ENCODE results near the gene DCANP1. TPM values are rescaled to one million over a fixed set of nuclear protein-coding genes. Genes with fewer than 3 reads are reported as not detected.

Gene DCANP1
- total RNA-seq, 3 donors from 2014 or later (not counting 1 experiment from before 2014, with no cell fraction given) = 0.07 TPM; not detected in 2

- no peak overlapping the region for H3K27ac ChIP-seq (ENCODE audit: low read length)
- Mint-ChIP-seq H3K36me3 (no peaks in the 10 kb centered on the region), H3K27me3 (ENCODE audit: low read depth in 2 of 2) (no peaks in the 10 kb centered on the region), H3K27ac (peak overlapping the region; percentile 77 to 94), H3K9me3 (no peaks in the 10 kb centered on the region), H3K4me3 (peak overlapping the region; percentile 84), H3K4me1 (peaks cover 62 to 69% of the 10 kb centered on the region in 2 donors)
- no peak overlapping the region for H3K4me3 ChIP-seq (ENCODE audit: low read length)
- TF ChIP-seq, protein P1, sequence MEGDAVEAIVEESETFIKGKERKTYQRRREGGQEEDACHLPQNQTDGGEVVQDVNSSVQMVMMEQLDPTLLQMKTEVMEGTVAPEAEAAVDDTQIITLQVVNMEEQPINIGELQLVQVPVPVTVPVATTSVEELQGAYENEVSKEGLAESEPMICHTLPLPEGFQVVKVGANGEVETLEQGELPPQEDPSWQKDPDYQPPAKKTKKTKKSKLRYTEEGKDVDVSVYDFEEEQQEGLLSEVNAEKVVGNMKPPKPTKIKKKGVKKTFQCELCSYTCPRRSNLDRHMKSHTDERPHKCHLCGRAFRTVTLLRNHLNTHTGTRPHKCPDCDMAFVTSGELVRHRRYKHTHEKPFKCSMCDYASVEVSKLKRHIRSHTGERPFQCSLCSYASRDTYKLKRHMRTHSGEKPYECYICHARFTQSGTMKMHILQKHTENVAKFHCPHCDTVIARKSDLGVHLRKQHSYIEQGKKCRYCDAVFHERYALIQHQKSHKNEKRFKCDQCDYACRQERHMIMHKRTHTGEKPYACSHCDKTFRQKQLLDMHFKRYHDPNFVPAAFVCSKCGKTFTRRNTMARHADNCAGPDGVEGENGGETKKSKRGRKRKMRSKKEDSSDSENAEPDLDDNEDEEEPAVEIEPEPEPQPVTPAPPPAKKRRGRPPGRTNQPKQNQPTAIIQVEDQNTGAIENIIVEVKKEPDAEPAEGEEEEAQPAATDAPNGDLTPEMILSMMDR (IDR thresholded peaks at IDR 0.05) = no peak
- no peaks in the 10 kb centered on the region for H3K27me3 ChIP-seq (ENCODE audit: control insufficient read depth, insufficient read depth, low read length)
- no peak for DNase-seq
- WGBS (ENCODE audit: insufficient coverage) = 77% methylated on average over 5 of the region's 5 CpGs
- no peaks in the 10 kb centered on the region for H3K9me3 ChIP-seq (ENCODE audit: control insufficient read depth, insufficient read depth, low read length)
- H3K4me1 ChIP-seq (ENCODE audit: control insufficient read depth, insufficient read depth, low read length) = peaks cover 52% of the 10 kb centered on the region
- no peak for ATAC-seq
- intact Hi-C loops (cut with micrococcal nuclease) = no loop called here
- H3K36me3 ChIP-seq (ENCODE audit: control insufficient read depth, insufficient read depth, low read length) = peaks cover 3% of the 10 kb centered on the region
Measured at GRCh38 chr5:135397084-135397483, 50.1 kb downstream of the DCANP1 start.

DNA sequence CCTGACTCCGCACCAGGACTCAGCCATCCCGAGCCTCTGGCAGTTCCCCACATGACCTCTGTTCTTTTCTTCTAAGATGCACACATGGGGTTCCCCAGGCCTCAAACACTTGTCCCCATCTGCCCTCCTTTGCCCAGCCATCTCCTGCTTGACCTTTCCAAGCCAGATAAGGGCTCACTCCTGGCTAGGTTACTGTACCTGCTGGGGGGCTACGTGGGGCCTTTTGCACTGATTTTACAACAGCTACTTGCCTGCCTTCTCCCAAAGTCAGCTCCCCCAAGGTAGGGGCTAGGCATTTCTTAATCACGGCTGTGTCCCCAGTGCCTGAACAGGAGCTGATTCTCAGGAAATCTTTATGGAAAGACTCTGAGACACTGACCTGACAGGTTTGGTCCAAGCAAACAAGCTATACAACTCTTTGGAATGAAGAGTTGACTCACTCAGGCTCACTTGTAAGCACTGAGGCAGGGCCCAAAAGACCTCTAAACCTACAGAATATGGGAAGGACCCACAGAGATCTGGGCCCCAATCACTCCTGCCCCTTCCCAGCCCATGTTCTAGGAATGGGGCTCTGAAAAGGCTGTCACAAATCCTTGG, 50.6 kb downstream of the DCANP1 start:
- no peaks in the 10 kb centered on the region for H3K27me3 Mint-ChIP-seq (ENCODE audit: low read depth in 2 of 2)
- Histone ChIP-seq H3K9me3 (ENCODE audit: control insufficient read depth, insufficient read depth, low read length) (no peaks in the 10 kb centered on the region), H3K27ac (ENCODE audit: low read length) (no peak overlapping the region), H3K36me3 (ENCODE audit: control insufficient read depth, insufficient read depth, low read length) (peaks cover 3% of the 10 kb centered on the region), H3K27me3 (ENCODE audit: control insufficient read depth, insufficient read depth, low read length) (no peaks in the 10 kb centered on the region), H3K4me1 (ENCODE audit: control insufficient read depth, insufficient read depth, low read length) (peaks cover 58% of the 10 kb centered on the region), H3K4me3 (ENCODE audit: low read length) (no peak overlapping the region)
- DNase-seq (no peak), ATAC-seq (no peak)
- 58% methylated on average over 4 of the region's 4 CpGs for WGBS (ENCODE audit: insufficient coverage)
- intact Hi-C loops (cut with micrococcal nuclease) = no loop called here
- H3K4me1 Mint-ChIP-seq = peaks cover 68 to 74% of the 10 kb centered on the region in 2 donors
- H3K27ac Mint-ChIP-seq = peak overlapping the region; percentile 5 to 39
- H3K4me3 Mint-ChIP-seq = no peak overlapping the region
- no peaks in the 10 kb centered on the region for H3K36me3 Mint-ChIP-seq
- H3K9me3 Mint-ChIP-seq = no peaks in the 10 kb centered on the region
- TF ChIP-seq, protein P1 (IDR thresholded peaks at IDR 0.05) = no peak

GRCh38 chr5:135395866-135396265, 51.3 kb downstream of the DCANP1 start:
- H3K27ac Mint-ChIP-seq = peak overlapping the region; percentile 5 to 39
- no peaks in the 10 kb centered on the region for H3K9me3 Mint-ChIP-seq
- H3K36me3 ChIP-seq (ENCODE audit: control insufficient read depth, insufficient read depth, low read length) = peaks cover 3% of the 10 kb centered on the region
- peaks cover 71 to 80% of the 10 kb centered on the region in 2 donors for H3K4me1 Mint-ChIP-seq
- WGBS (ENCODE audit: insufficient coverage) = 54% methylated on average over 4 of the region's 4 CpGs
- no peaks in the 10 kb centered on the region for H3K36me3 Mint-ChIP-seq
- H3K27me3 ChIP-seq (ENCODE audit: control insufficient read depth, insufficient read depth, low read length) = no peaks in the 10 kb centered on the region
- no peak overlapping the region for H3K4me3 ChIP-seq (ENCODE audit: low read length)
- DNase-seq (no peak), ATAC-seq (no peak)
- H3K9me3 ChIP-seq (ENCODE audit: control insufficient read depth, insufficient read depth, low read length) = no peaks in the 10 kb centered on the region
- peak overlapping the region; percentile 9 for H3K4me3 Mint-ChIP-seq
- intact Hi-C loops (cut with micrococcal nuclease) = no loop called here
- TF ChIP-seq, protein P1 (IDR thresholded peaks at IDR 0.05) = no peak
- H3K4me1 ChIP-seq (ENCODE audit: control insufficient read depth, insufficient read depth, low read length) = peaks cover 63% of the 10 kb centered on the region
- no peaks in the 10 kb centered on the region for H3K27me3 Mint-ChIP-seq (ENCODE audit: low read depth in 2 of 2)
- no peak overlapping the region for H3K27ac ChIP-seq (ENCODE audit: low read length)

DNA sequence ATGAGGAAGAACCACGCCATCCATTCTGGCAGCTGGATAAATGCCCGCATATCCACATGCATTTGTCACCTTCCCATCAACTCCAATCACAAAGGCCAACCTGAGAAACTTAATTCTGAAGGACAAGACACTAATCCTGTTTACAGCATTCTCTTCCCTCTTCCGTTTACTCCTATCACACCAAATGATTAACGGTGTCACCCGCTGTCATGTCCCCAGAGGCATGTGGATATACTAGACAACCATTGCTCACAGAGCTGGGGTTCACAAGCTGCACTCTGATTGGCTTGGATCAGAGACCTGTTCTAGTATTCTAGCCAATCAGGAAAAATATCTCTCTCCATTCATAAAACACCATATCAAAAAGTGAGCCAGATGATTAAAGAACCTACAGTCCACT, 51.7 kb downstream of the DCANP1 start:
- intact Hi-C loops (cut with micrococcal nuclease) = no loop called here
- no peak overlapping the region for H3K27ac ChIP-seq (ENCODE audit: low read length)
- Mint-ChIP-seq H3K4me3 (peak overlapping the region; percentile 9), H3K4me1 (peaks cover 75 to 85% of the 10 kb centered on the region in 2 donors), H3K27ac (peak overlapping the region; percentile 5 to 39), H3K9me3 (no peaks in the 10 kb centered on the region), H3K36me3 (no peaks in the 10 kb centered on the region), H3K27me3 (ENCODE audit: low read depth in 2 of 2) (no peaks in the 10 kb centered on the region)
- no peaks in the 10 kb centered on the region for H3K27me3 ChIP-seq (ENCODE audit: control insufficient read depth, insufficient read depth, low read length)
- DNase-seq (no peak), ATAC-seq (no peak)
- H3K4me3 ChIP-seq (ENCODE audit: low read length) = no peak overlapping the region
- WGBS (ENCODE audit: insufficient coverage) = 55% methylated on average over 5 of the region's 5 CpGs
- peaks cover 3% of the 10 kb centered on the region for H3K36me3 ChIP-seq (ENCODE audit: control insufficient read depth, insufficient read depth, low read length)
- H3K4me1 ChIP-seq (ENCODE audit: control insufficient read depth, insufficient read depth, low read length) = peaks cover 67% of the 10 kb centered on the region
- TF ChIP-seq, protein P1 (IDR thresholded peaks at IDR 0.05) = no peak
- no peaks in the 10 kb centered on the region for H3K9me3 ChIP-seq (ENCODE audit: control insufficient read depth, insufficient read depth, low read length)

All from natural killer cell (primary cell).